Measurements from ENCODE around the gene SLC22A1. TPM values are rescaled to one million over a fixed set of nuclear protein-coding genes. Genes with fewer than 3 reads are reported as not detected.
A peak's percentile ranks its signal among the peaks of the same experiment; 100 is the strongest.
"Not testable (repeated sequence)": the region's sequence is repeated elsewhere in the genome, so short reads cannot be mapped to it uniquely, and the experiment has no call there.

The SLC22A1 gene
- total RNA-seq, 1 donor from 2014 or later, result 0.27 TPM

GRCh38 chr6:160137989-160138835 lies 16.6 kb downstream of the SLC22A1 start:
- TF ChIP-seq CTCF (IDR thresholded peaks at IDR 0.05; ENCODE audit: borderline replicate concordance), result peak; percentile 78
- Histone ChIP-seq H3K36me3 (no peaks in the 10 kb centered on the region), H3K4me1 (peaks cover 5% of the 10 kb centered on the region), H3K9me3 (replicated peaks) (no peaks in the 10 kb centered on the region), H3K27me3 (ENCODE audit: low read depth) (no peaks in the 10 kb centered on the region), H3K27ac (replicated peaks) (no peak overlapping the region), H3K4me3 (no peak overlapping the region)
- DNase-seq, result no peak
- intact Hi-C loops (cut with micrococcal nuclease), result loop anchor here (10.0 kb wide), 1 partner anchor 317 kb away; no protein-coding TSS in a partner anchor

GRCh38 chr6:160138839-160139419 lies 17.3 kb downstream of the SLC22A1 start:
- TF ChIP-seq CTCF (IDR thresholded peaks at IDR 0.05; ENCODE audit: borderline replicate concordance), result no peak

GRCh38 chr6:160139420-160139851 lies 17.8 kb downstream of the SLC22A1 start:
- H3K9me3 ChIP-seq (replicated peaks), result peaks cover 2% of the 10 kb centered on the region
- TF ChIP-seq CTCF (IDR thresholded peaks at IDR 0.05; ENCODE audit: borderline replicate concordance), result no peak
- DNase-seq, result no peak
- H3K27ac ChIP-seq (replicated peaks), result no peak overlapping the region
- no peaks in the 10 kb centered on the region for H3K27me3 ChIP-seq (ENCODE audit: low read depth)
- H3K4me3 ChIP-seq, result no peak overlapping the region
- intact Hi-C loops (cut with micrococcal nuclease), result loop anchor here (10.0 kb wide), 1 partner anchor 315 kb away; no protein-coding TSS in a partner anchor
- no peaks in the 10 kb centered on the region for H3K36me3 ChIP-seq
- H3K4me1 ChIP-seq, result peaks cover 5% of the 10 kb centered on the region

More at GRCh38 chr6:160138839-160139419, 17.3 kb downstream of the SLC22A1 start:
- Histone ChIP-seq H3K9me3 (replicated peaks) (no peaks in the 10 kb centered on the region), H3K36me3 (no peaks in the 10 kb centered on the region), H3K27ac (replicated peaks) (no peak overlapping the region), H3K4me1 (peaks cover 5% of the 10 kb centered on the region), H3K4me3 (no peak overlapping the region), H3K27me3 (ENCODE audit: low read depth) (no peaks in the 10 kb centered on the region)
- intact Hi-C loops (cut with micrococcal nuclease), result loop anchor here (10.0 kb wide), 1 partner anchor 316 kb away; no protein-coding TSS in a partner anchor
- no peak for DNase-seq

GRCh38 chr6:160140493-160140892 lies 18.9 kb downstream of the SLC22A1 start:
- H3K4me1 ChIP-seq; H3K9me3 ChIP-seq (replicated peaks); H3K27ac ChIP-seq (replicated peaks); DNase-seq; H3K27me3 ChIP-seq (ENCODE audit: low read depth); intact Hi-C loops (cut with micrococcal nuclease); H3K4me3 ChIP-seq; H3K36me3 ChIP-seq: not testable (repeated sequence)

GRCh38 chr6:160141001-160141726 lies 19.5 kb downstream of the SLC22A1 start:
- no peak overlapping the region for H3K27ac ChIP-seq (replicated peaks)
- H3K4me1 ChIP-seq, result peaks cover 5% of the 10 kb centered on the region
- no peak for DNase-seq
- no peak overlapping the region for H3K4me3 ChIP-seq
- H3K9me3 ChIP-seq (replicated peaks), result peaks cover 4% of the 10 kb centered on the region
- intact Hi-C loops (cut with micrococcal nuclease), result no loop called here
- TF ChIP-seq CTCF (IDR thresholded peaks at IDR 0.05; ENCODE audit: borderline replicate concordance), result no peak
- peaks cover 4% of the 10 kb centered on the region for H3K36me3 ChIP-seq
- H3K27me3 ChIP-seq (ENCODE audit: low read depth), result no peaks in the 10 kb centered on the region

All from left ventricle myocardium inferior (tissue), 1 donor.